ENCODE measurements around the gene M1AP.

DNA sequence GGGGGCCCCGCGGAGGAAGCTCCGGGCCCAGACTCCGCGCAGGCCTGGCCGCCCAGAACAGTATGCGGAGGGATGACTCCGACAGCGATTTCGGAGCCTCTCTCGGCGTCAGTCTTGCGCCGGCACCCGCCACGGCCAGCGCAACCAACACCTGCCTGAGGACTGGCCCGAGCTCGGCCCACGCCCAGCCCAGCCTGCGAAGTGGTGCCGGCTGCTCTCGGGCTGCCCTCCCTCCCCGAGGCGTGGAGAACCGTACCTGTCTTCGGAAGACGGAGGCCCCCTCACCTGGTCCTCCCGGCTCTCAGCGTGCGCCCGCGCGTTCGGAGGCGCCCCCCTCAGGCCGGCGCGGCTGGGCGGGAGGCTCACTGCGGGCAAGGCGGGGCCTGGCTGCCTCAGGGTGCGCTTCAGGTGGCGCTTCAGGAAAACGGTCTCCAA, at the start of gene M1AP:
- TF ChIP-seq, protein P1, sequence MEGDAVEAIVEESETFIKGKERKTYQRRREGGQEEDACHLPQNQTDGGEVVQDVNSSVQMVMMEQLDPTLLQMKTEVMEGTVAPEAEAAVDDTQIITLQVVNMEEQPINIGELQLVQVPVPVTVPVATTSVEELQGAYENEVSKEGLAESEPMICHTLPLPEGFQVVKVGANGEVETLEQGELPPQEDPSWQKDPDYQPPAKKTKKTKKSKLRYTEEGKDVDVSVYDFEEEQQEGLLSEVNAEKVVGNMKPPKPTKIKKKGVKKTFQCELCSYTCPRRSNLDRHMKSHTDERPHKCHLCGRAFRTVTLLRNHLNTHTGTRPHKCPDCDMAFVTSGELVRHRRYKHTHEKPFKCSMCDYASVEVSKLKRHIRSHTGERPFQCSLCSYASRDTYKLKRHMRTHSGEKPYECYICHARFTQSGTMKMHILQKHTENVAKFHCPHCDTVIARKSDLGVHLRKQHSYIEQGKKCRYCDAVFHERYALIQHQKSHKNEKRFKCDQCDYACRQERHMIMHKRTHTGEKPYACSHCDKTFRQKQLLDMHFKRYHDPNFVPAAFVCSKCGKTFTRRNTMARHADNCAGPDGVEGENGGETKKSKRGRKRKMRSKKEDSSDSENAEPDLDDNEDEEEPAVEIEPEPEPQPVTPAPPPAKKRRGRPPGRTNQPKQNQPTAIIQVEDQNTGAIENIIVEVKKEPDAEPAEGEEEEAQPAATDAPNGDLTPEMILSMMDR (IDR thresholded peaks at IDR 0.05) = no peak
- TF ChIP-seq POLR2A (IDR thresholded peaks at IDR 0.05) = no peak
- TF ChIP-seq POLR2AphosphoS5 (IDR thresholded peaks at IDR 0.05; ENCODE audit: insufficient read depth in 1 of 2, low read depth in 1 of 2) = no peak
